SK-N-SH (cell line): ENCODE data around the gene HS3ST5.

Experiments
- CTCF ChIP-seq: fragments of 200-600 bp; sonication (generic); IDR thresholded peaks from 2 replicates; pipeline ENCODE4 v1.6.1; 2017; ENCODE audit warnings: antibody characterized with exemption, mild to moderate bottlenecking, moderate library complexity
- EP300 ChIP-seq, 2 experiments: IDR thresholded peaks; 2 replicates each; pipeline versions ENCODE4 v1.4.0 to v1.6.1; 2012; ENCODE audit warnings: borderline replicate concordance in 1 of 2, low read depth in 1 of 2, low read length in 1 of 2
- GABPA ChIP-seq: IDR thresholded peaks from 2 replicates; pipeline ENCODE4 v1.4.0; 2012; ENCODE audit warnings: low read depth, mild to moderate bottlenecking
- MAX ChIP-seq: IDR thresholded peaks from 2 replicates; pipeline ENCODE4 v1.4.0; 2012; ENCODE audit warnings: low read depth
- POLR2AphosphoS5 ChIP-seq: IDR thresholded peaks from 2 replicates; pipeline ENCODE4 v1.6.1; 2012; ENCODE audit warnings: low read depth, low read length

GRCh38 chr6:114053791-114054190 is 289.0 kb downstream of the HS3ST5 start:
- TF ChIP-seq CTCF = no peak
- no peak for TF ChIP-seq GABPA
- TF ChIP-seq MAX = no peak
- no peak for TF ChIP-seq EP300 (IDR thresholded peaks at IDR 0.05; ENCODE audit: borderline replicate concordance in 1 of 2, low read depth in 1 of 2, low read length in 1 of 2)
- TF ChIP-seq POLR2AphosphoS5 = no peak
